NT2/D1 (cell line): ENCODE data around the gene FBXL19.

Experiments
- SUZ12 ChIP-seq: IDR thresholded peaks from 2 replicates; pipeline ENCODE4 v1.6.1; 2011; ENCODE audit not compliant: insufficient read length, insufficient read depth; ENCODE audit errors: extremely low read depth
- YY1 ChIP-seq: IDR thresholded peaks from 2 replicates; pipeline ENCODE4 v1.6.1; 2011; ENCODE audit not compliant: insufficient read length, insufficient read depth
- ZNF274 ChIP-seq: IDR thresholded peaks from 2 replicates; pipeline ENCODE4 v1.6.1; 2011; ENCODE audit warnings: mild to moderate bottlenecking, low read depth, low read length

DNA sequence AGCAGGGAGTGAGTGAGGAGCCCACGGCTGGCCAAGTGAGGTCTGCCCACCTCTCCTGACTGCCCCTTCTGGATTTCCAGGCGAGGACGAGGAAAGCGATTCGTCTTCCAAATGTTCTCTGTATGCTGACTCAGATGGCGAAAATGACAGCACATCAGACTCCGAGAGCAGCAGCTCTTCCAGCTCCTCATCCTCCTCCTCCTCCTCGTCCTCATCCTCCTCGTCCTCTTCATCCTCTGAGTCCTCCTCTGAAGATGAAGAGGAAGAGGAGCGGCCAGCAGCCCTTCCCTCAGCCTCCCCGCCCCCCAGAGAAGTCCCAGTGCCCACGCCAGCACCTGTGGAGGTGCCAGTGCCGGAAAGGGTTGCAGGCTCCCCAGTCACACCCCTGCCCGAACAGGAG lies 47.9 kb downstream of the FBXL19 start:
- no peak for TF ChIP-seq SUZ12
- TF ChIP-seq ZNF274: no peak
- TF ChIP-seq YY1: no peak
